SK-N-SH (cell line): ENCODE measurements around the gene LTBP1. TPM values are rescaled to one million over a fixed set of nuclear protein-coding genes. Genes with fewer than 3 reads are reported as not detected.

Experiments used
- CTCF ChIA-PET: fragments of 300-600, 350-600 bp; formaldehyde crosslinking; extraction: SDS; loops from one replicate; lab custom pipeline; 2021; lab: Yijun Ruan, JAX
- POLR2A ChIA-PET: fragments of 350-600 bp; sonication (Branson Sonifier 250); formaldehyde crosslinking; extraction: SDS; loops from one replicate; lab custom pipeline; 2020; ENCODE audit warnings: antibody characterized with exemption, inconsistent platforms; lab: Yijun Ruan, JAX
- DNase-seq: peaks from one replicate; pipeline ENCODE4 v3.0.0; 2012
- H2AFZ ChIP-seq: fragments of 200-600 bp; sonication (generic); 2 replicates; pipeline ENCODE4 v1.8.1; 2016; ENCODE audit warnings: antibody characterized with exemption, mild to moderate bottlenecking, low read depth
- H3F3A ChIP-seq: fragments of 200-600 bp; sonication (generic); replicated peaks from 2 replicates; pipeline ENCODE3; 2016; ENCODE audit warnings: antibody characterized with exemption, mild to moderate bottlenecking; ENCODE audit not compliant: insufficient read depth
- H3K27ac ChIP-seq, 2 experiments: fragments of 200-500 bp in 1 of 2; fragments of 200-600 bp in 1 of 2; sonication (Bioruptor generic) in 1 of 2; sonication (generic), shearing (Covaris generic) in 1 of 2; 2 replicates each; pipeline versions ENCODE4 v1.5.1 to v1.6.1; 2014 to 2016; ENCODE audit warnings: low read depth in 2 of 2, inconsistent platforms in 1 of 2, low read length in 1 of 2, mild to moderate bottlenecking in 1 of 2, mixed read lengths in 1 of 2
- H3K27me3 ChIP-seq: fragments of 200-600 bp; sonication (generic), shearing (Covaris generic); 2 replicates; pipeline ENCODE4 v1.6.1; 2016; ENCODE audit warnings: mixed run types; ENCODE audit not compliant: insufficient read depth
- H3K36me3 ChIP-seq, 2 experiments: fragments of 200-500 bp in 1 of 2; fragments of 200-600 bp in 1 of 2; sonication (Bioruptor generic) in 1 of 2; sonication (generic) in 1 of 2; replicated peaks in 1 of 2; 2 replicates each; pipeline versions ENCODE3 to v1.5.1; 2014 to 2016; ENCODE audit warnings: low read length in 1 of 2, mild to moderate bottlenecking in 1 of 2; ENCODE audit not compliant: insufficient read depth in 2 of 2, control insufficient read depth in 1 of 2
- H3K4me1 ChIP-seq, 2 experiments: fragments of 200-500 bp in 1 of 2; fragments of 200-600 bp in 1 of 2; sonication (Bioruptor generic) in 1 of 2; sonication (generic), shearing (Covaris generic) in 1 of 2; 2 replicates each; pipeline versions ENCODE4 v1.5.1 to v1.6.1; 2014 to 2016; ENCODE audit warnings: low read depth in 1 of 2, low read length in 1 of 2, mixed run types in 1 of 2; ENCODE audit not compliant: insufficient read depth in 2 of 2, control insufficient read depth in 1 of 2
- H3K4me2 ChIP-seq: fragments of 200-600 bp; sonication (generic), shearing (Covaris generic); 2 replicates; pipeline ENCODE4 v1.6.1; 2017; ENCODE audit warnings: mixed run types
- H3K4me3 ChIP-seq, 2 experiments: fragments of 200-500 bp in 1 of 2; fragments of 200-600 bp in 1 of 2; sonication (Bioruptor generic) in 1 of 2; sonication (generic), shearing (Covaris generic) in 1 of 2; 2 replicates each; pipeline versions ENCODE4 v1.5.1 to v1.8.1; 2014 to 2016; ENCODE audit warnings: low read depth in 2 of 2, inconsistent platforms in 1 of 2, low read length in 1 of 2, mild to moderate bottlenecking in 1 of 2, mixed read lengths in 1 of 2, moderate library complexity in 1 of 2
- H3K79me2 ChIP-seq: fragments of 200-600 bp; sonication (generic); 2 replicates; pipeline ENCODE4 v1.8.1; 2017; ENCODE audit warnings: mild to moderate bottlenecking; ENCODE audit not compliant: insufficient read depth
- H3K9ac ChIP-seq: fragments of 200-600 bp; sonication (generic); 2 replicates; pipeline ENCODE4 v1.6.1; 2017; ENCODE audit warnings: mixed run types
- H3K9me2 ChIP-seq: fragments of 200-600 bp; sonication (generic); 2 replicates; pipeline ENCODE4 v1.6.1; 2017; ENCODE audit warnings: mixed run types
- H3K9me3 ChIP-seq: fragments of 200-600 bp; sonication (generic); 2 replicates; pipeline ENCODE4 v1.6.1; 2017; ENCODE audit warnings: mixed run types, mild to moderate bottlenecking, moderate library complexity
- H4K20me1 ChIP-seq: fragments of 200-600 bp; sonication (generic); 2 replicates; pipeline ENCODE4 v1.6.1; 2017; ENCODE audit warnings: mild to moderate bottlenecking, mixed run types; ENCODE audit not compliant: insufficient read depth
- ELF1 ChIP-seq: IDR thresholded peaks from 2 replicates; pipeline ENCODE4 v1.4.0; 2012
- EP300 ChIP-seq, 2 experiments: IDR thresholded peaks; 2 replicates each; pipeline versions ENCODE4 v1.4.0 to v1.6.1; 2012; ENCODE audit warnings: borderline replicate concordance in 1 of 2, low read depth in 1 of 2, low read length in 1 of 2
- EZH2phosphoT487 ChIP-seq: fragments of 200-600 bp; sonication (generic); IDR thresholded peaks from 2 replicates; pipeline ENCODE4 v1.6.1; 2017; ENCODE audit warnings: low read depth, mixed run types, mild to moderate bottlenecking, antibody characterized with exemption, moderate library complexity, borderline replicate concordance
- FOSL2 ChIP-seq: IDR thresholded peaks from 2 replicates; pipeline ENCODE4 v1.4.0; 2012; ENCODE audit warnings: low read depth, mild to moderate bottlenecking, moderate library complexity, borderline replicate concordance
- GATA2 ChIP-seq: sonication (generic); formaldehyde crosslinking; IDR thresholded peaks from 2 replicates; pipeline ENCODE4 v1.5.0; 2020; ENCODE audit warnings: mild to moderate bottlenecking, missing genetic modification reagents
- JUND ChIP-seq: IDR thresholded peaks from 2 replicates; pipeline ENCODE4 v1.4.0; 2012
- MAX ChIP-seq: IDR thresholded peaks from 2 replicates; pipeline ENCODE4 v1.4.0; 2012; ENCODE audit warnings: low read depth
- MEF2A ChIP-seq: IDR thresholded peaks from 2 replicates; pipeline ENCODE4 v1.4.0; 2012; ENCODE audit warnings: low read depth, borderline replicate concordance
- MXI1 ChIP-seq: IDR thresholded peaks from 2 replicates; pipeline ENCODE4 v1.6.1; 2012; ENCODE audit warnings: mild to moderate bottlenecking, low read depth, low read length, improper control_type of control experiment
- NRF1 ChIP-seq: IDR thresholded peaks from 2 replicates; pipeline ENCODE4 v1.6.1; 2012; ENCODE audit warnings: low read depth, mild to moderate bottlenecking, low read length
- PBX3 ChIP-seq: IDR thresholded peaks from 2 replicates; pipeline ENCODE4; 2012
- POLR2AphosphoS5 ChIP-seq: IDR thresholded peaks from 2 replicates; pipeline ENCODE4 v1.6.1; 2012; ENCODE audit warnings: low read depth, low read length
- RCOR1 ChIP-seq: fragments of 150-350 bp; IDR thresholded peaks from 2 replicates; pipeline ENCODE4 v1.6.1; 2017; ENCODE audit warnings: antibody characterized with exemption, low read length
- REST ChIP-seq: IDR thresholded peaks from 2 replicates; pipeline ENCODE4 v1.6.1; 2012; ENCODE audit warnings: mild to moderate bottlenecking, low read depth, low read length, moderate library complexity
- TEAD4 ChIP-seq: IDR thresholded peaks from 2 replicates; pipeline ENCODE4 v1.4.0; 2012; ENCODE audit warnings: mild to moderate bottlenecking, borderline replicate concordance; ENCODE audit not compliant: insufficient read depth
- WGBS: methylation state at CpG from one replicate; pipeline ENCODE4 v1.1.6; 2017; ENCODE audit warnings: low lambda C conversion rate; 5-methylcytosine and 5-hydroxymethylcytosine counted together
- polyA plus RNA-seq, 3 experiments: library from polyadenylated mRNA; depleted of rRNA; stranded (reverse); fragments of >200 nt; gene quantifications; 2 replicates each; pipeline ENCODE4 v1.2.3, GENCODE V29; 2012

The LTBP1 gene
- polyA plus RNA-seq, 1 of the 3 experiments (the other 2 are of a cell fraction) = 467 TPM

- H4K20me1 ChIP-seq = no peaks in the 10 kb centered on the region
- no peak for TF ChIP-seq REST
- no peak for TF ChIP-seq NRF1
- TF ChIP-seq ELF1 = no peak
- TF ChIP-seq PBX3 = no peak
- TF ChIP-seq FOSL2 = no peak
- no peak for TF ChIP-seq RCOR1
- no peak for TF ChIP-seq MXI1
- TF ChIP-seq EP300 (IDR thresholded peaks at IDR 0.05; ENCODE audit: borderline replicate concordance in 1 of 2, low read depth in 1 of 2, low read length in 1 of 2) = no peak
- TF ChIP-seq MEF2A = no peak
- no peak for TF ChIP-seq TEAD4
- H3K4me3 ChIP-seq = no peak overlapping the region
- peaks cover 38 to 82% of the 10 kb centered on the region in 2 experiments for H3K36me3 ChIP-seq
- ChIA-PET POLR2A (no interaction called here), CTCF (no interaction called here)
- no peak overlapping the region for H3K9ac ChIP-seq
- peaks cover 13% of the 10 kb centered on the region; the same call in 1 of the 2 replicates for H3K79me2 ChIP-seq
- DNase-seq = no peak
- 55% methylated on average over 2 of the region's 2 CpGs for WGBS
- H3K9me3 ChIP-seq = no peaks in the 10 kb centered on the region
- H3K27ac ChIP-seq = peak overlapping the region in 1 of 2 experiments; percentile 13; a peak in 1 of 4 replicates
- no peaks in the 10 kb centered on the region for H3K27me3 ChIP-seq
- no peak overlapping the region for H2AFZ ChIP-seq
- H3K4me2 ChIP-seq = no peak overlapping the region
- peaks cover 27% of the 10 kb centered on the region for H3F3A ChIP-seq
- H3K4me1 ChIP-seq = peaks cover 0 to 14% of the 10 kb centered on the region in 2 experiments; a peak in 1 of 4 replicates
- H3K9me2 ChIP-seq = no peaks in the 10 kb centered on the region
Measured at GRCh38 chr2:33302348-33302747, 355.6 kb downstream of the LTBP1 start.

GRCh38 chr2:33304032-33304864, 357.5 kb downstream of the LTBP1 start:
- DNase-seq = no peak
- Histone ChIP-seq H3K27ac (peak overlapping the region in 1 of 2 experiments; percentile 50; a peak in 2 of 4 replicates), H3K9me3 (no peaks in the 10 kb centered on the region), H3K27me3 (no peaks in the 10 kb centered on the region), H3K4me2 (no peak overlapping the region), H3F3A (peaks cover 14% of the 10 kb centered on the region), H3K4me3 (no peak overlapping the region), H3K79me2 (peaks cover 7% of the 10 kb centered on the region), H3K36me3 (peaks cover 38 to 93% of the 10 kb centered on the region in 2 experiments), H3K4me1 (no peaks in the 10 kb centered on the region), H2AFZ (no peak overlapping the region), H3K9ac (no peak overlapping the region), H3K9me2 (no peaks in the 10 kb centered on the region), H4K20me1 (no peaks in the 10 kb centered on the region)
- WGBS = 53% methylated on average over 10 of the region's 10 CpGs
- TF ChIP-seq GATA2 (CRISPR knock-in tag) = no peak
- no peak for TF ChIP-seq EZH2phosphoT487
- no peak for TF ChIP-seq POLR2AphosphoS5
- TF ChIP-seq MAX = no peak
- TF ChIP-seq NRF1 = no peak
- TF ChIP-seq JUND = no peak
- POLR2A ChIA-PET = no interaction called here
- CTCF ChIA-PET = no interaction called here
